LoVo (cell line): ENCODE measurements around the gene UNC80.

Experiments
- DNase-seq: peaks from one replicate; pipeline ENCODE4 v3.0.0-alpha.2; 2016; ENCODE audit warnings: low spot score

UNC80 gene

DNA sequence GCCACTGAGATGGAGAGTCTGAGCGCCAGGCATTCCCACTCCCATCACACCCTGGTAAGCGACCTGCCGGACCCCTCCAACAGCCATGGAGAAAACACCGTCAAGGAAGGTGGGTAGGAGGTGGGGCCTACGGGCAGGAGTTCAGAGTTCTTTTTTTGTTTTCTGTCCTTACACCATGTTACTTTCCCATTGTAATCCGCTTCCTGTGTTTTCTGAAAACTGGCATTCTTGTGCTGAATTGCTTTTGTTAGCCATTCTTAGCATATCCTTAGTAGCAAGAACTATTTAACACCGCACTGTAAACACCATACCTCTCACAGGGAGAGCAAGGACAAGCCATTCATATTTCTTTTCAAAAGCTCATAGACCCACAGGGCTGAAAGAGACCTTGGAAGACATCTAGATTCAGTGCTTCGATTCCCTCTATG lies 46.2 kb downstream of the UNC80 start:
- no peak for DNase-seq

DNA sequence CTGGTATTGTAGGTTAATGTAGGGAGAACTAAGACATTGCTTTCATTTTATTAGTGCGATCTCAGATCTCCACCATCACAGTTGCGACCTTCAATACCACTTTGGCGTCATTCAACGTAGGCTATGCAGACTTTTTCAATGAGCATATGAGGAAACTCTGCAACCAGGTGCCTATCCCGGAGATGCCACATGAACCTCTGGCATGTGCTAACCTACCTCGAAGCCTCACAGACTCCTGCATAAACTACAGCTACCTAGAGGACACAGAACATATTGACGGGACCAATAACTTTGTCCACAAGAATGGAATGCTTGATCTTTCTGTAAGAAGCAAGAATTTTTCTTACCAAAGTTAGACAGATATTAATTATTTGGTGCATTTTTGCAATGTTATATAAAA lies 47.3 kb downstream of the UNC80 start:
- DNase-seq: no peak

DNA sequence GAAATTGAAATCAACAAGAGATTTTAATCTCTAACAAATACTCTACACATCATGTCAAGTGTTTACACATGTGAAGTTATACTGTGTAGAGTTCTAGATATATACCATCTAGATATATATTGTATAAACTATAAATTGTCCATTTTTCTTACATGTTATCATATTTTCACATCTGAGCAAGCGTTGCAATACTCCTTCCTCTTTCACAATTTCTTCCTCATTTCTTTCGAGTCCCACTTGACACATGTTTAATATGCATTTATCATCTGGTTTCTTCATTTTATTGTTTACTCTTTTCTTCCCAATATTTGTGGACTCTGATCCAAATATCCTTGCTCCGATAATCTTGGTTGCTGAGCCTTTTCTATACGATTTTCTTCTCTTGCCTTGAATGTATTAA lies 50.2 kb downstream of the UNC80 start:
- DNase-seq: no peak

DNA sequence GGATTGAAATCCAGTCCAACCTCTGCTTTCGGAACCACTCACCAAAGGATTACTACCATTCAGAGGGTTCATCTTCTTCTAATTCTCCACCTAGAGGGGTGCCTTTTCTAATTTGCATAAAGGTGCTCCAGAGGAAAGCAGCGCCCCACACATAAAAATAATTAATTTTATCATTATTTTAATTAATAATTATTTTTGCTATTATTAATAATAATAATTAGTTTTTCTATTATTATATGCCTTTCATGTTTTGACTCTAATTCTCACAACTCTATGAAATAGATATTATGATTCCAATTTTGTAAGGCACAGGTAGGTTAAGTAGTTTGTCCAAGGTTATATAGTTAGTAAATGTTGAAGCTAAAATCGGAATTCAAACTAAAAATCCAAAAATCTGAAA lies 51.9 kb downstream of the UNC80 start:
- DNase-seq: no peak

DNA sequence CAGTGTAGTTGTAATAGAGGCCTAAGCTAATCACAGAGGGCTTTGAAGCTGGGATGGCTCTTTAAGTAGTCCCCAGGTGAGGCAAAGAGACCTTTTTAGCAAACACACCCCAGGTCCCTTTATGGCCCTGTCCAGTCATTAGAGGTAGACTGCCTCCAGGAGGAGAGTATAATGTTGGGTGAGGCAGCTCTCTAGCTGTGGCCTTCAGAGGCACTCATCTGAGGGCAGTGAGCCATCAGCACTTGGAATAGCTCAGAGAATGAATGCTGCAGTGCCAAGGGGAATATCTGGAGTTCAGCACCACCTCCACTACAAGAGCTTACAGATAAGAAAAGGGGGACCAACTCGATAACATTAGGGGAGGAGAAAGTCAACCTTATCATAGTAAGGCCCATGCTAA lies 52.8 kb downstream of the UNC80 start:
- no peak for DNase-seq

DNA sequence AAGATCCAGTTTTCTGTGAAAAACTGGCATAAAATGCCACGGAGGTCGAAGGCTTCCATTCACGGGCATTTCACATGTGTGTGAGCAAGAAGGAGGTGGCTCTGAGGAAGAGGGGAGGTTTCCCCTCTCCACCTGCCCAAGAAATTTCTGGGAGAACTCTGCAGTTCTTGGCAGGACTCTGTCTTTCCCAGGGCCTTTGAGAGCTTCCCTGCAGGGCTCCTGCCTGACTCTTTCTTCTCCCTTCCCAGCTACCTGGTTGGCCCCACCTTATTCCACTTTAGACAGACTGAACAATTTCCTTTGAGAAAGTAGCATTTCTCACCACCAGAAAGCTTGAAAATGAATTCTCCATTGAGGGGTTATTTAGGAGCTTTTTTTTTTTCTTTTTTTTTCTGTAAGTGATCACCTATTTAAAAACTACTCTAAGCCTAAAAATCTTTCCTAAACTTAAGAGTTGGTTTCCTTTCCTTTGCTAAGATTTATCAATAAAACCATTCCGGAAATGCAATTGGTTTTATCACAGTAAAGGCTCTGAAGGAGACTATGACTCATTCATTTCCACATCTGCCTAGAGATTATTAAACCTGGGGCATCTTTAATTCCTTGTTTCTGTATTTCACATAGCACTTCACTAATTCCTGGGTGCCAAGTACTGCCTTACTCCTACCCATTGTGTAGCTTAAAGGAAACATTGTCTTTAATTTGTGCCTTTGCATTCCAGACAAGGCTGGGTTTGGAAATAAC lies 59.3 kb downstream of the UNC80 start:
- DNase-seq: no peak

DNA sequence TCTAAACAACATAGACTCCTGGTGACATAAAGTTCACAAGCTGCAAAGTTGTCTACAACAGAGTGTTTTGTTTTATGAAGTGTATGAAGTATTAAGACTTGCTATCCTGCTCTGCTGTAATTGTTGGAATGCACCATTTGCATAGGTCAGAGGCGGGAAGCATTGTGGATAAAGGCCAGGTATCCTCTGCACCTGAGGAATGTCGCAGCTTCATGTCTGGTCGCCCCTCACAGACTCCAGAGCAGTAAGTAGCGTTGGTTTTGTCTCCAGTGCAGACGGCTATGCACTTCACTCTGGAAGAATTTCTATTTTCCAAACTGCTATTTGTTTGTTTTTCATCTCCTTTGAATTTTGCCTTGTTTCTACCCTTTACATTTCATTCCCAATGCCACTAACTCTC lies 63.1 kb downstream of the UNC80 start:
- no peak for DNase-seq

DNA sequence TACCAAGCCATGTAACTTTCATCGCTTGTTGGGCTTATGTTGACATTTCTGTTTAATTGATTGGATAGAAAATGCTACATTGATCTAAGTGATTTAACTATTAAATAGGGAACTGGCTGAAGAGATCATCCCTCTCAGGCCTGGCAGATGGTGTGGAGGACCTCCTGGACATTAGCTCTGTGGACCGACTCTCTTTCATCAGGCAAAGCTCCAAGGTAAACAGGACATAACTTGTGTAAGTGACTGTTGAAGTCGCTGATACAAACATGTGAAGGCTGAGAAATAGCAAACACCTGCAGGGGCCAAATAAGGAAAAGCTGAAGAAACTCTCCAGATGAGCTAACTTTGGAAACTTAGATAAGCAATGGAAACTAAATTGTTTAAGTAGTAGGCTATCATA lies 68.8 kb downstream of the UNC80 start:
- no peak for DNase-seq

DNA sequence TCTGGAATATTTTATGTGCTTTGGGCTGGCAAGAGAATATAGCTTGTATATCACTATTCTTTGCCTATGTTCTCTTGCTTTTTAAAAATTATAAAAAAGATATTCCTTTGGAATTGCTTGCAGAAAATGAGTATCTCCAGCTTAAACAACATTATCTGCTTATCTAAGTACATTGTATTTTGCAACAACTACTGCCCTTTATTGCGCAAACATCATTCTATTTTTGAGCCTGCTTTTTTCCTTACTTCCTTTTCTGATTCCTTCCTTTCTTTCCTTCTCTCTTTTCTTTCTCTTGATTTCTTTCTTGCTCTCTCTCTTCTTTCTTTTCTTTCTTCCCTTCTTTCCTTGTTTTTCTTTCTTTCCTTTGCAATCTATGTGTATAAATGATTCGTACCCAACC lies 74.0 kb downstream of the UNC80 start:
- no peak for DNase-seq

DNA sequence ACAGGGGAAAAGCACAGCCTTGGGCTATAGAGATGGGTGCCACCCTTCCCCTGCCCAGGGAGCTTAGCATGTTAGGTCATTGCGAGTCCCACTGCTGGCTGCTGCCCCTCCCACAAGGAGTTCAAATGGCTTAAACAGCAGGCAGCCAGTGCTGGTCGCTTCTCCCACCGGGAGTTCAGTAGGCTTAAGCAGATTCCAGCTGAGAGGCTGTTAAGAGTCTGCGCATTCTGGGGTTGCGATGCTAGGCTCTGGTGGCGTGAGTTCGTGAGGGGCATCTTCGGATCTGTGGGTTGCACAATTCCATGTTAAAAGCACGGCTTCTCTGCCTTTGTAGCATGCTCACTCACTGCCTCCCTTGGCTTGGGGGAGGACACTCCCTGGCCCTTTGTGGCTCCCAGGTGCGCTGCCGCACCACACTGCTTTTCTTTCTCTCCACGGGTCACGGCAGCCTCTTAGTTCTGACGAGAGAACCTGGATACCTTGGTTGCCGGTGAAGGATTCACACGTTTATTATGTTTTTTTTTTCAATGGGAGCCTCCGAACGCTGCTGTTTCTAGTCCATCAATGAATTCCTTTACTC lies 93.2 kb downstream of the UNC80 start:
- DNase-seq: no peak

DNA sequence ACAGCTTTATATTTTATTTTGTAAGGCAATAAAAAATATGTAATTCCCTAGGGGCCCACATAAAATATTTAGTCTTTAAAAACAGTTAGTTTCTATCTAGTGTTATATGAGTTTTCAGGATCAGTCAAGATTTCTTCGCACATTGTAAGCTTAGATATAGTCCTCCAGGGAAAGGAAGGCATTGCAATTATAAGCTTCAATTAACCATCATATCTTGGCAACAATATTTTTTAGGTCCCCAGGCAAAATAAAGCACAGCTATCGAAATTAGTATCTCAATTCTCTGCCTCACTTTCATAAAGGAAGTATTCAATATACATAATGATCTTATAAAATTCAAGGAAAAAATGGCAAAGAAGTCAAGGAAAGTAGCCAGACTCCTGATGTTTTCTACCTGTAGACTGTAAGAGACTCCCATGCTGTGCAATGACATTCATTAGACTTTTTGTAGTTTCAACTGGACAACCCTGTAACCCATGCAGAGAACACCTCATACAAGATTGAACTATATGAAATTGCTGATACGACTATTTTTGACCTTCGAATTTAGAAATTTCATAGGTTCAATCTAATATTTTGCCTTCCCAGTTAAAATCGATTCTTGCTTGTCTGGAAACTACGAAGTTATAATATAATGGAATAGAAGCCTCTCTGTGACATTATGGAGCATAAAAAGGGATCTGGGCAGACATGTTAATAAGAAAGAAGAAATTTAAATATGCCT lies 96.8 kb downstream of the UNC80 start:
- no peak for DNase-seq

DNA sequence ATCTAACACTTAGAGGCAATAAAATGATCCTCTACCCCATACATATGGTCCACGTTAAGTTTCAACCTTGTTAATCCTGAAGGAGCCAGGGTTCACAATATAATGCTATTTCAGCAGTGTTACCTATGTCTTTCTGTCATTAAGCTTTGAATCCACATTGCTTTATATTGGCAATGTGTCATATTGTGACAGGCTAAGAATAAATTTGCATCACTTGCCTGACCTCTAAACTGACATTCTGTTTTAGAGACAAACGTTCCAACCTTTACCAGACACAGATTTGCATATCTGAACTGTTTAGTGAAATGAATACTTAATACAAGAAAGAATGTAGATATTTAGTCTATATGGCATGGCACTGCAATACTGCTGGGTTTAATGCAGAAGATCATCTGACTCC lies 98.4 kb downstream of the UNC80 start:
- DNase-seq: no peak

DNA sequence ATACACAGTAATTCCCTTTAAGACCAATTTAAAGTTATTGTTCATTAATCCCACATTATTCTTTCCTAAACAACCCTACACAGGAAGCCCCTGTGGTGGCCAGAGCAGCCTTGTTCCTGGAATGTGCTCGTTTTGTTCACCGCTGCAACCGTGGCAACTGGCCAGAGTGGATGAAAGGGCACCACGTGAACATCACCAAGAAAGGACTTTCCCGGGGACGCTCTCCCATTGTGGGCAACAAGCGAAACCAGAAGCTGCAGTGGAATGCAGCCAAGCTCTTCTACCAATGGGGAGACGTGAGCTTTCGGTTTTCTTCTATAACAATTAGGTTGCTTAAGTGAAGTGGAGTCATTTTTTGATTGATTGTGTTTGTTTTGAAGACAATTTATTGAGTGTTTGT lies 101.0 kb downstream of the UNC80 start:
- peak; percentile 51 for DNase-seq

DNA sequence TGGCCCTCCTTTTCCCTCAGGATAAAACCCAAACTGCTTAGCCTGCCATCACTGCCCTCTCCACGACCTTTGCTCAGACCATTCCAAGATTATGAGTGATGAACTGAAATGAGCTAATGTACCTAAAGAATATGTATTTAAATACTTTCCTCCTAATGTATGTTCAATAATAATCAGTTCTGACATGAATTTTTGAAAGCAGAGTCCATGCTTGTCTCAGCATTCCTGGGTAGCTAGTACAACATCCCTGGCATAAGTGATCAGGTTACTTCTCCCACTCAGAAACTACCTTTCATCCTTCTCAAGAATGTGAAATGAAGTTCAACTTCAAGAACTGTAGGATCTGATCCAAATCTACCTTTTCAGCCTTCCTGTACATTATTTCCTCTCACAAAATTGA lies 103.6 kb downstream of the UNC80 start:
- no peak for DNase-seq

DNA sequence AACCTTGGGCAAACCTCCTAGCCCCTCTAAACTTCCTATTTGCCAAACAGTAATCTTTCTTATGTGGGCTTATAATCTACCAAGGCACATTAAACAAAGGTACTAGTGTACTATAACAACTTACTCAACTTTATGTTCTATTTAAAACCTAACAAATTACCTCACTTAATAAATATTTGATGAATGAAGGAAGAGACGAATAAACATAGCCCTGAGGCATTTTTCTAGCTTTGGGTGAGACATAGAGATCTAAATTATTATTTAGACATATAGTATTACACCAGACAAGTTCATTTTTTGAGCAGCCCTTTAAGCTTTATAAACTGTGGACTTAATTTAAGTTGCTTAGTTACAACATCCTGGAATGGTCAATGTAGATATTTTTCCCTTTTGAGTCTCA lies 104.6 kb downstream of the UNC80 start:
- no peak for DNase-seq

DNA sequence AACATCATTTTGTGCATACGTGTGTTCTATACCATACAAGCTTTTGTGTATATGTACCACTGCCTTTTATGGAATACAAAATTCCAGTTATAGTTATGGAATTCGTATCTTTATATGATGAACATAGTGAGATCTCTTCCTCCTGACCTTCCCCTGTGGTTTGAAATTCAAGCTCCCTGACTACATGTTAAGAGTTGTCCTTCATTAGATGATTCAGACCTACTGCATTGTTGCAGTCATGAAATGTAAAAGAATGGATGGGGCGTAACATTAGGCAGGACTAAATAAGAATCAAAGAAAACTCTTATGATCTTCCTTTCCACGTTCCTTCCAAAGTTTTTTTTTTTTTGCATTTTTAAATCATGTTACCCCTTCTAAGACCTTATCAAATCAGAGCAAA lies 107.1 kb downstream of the UNC80 start:
- DNase-seq: no peak

DNA sequence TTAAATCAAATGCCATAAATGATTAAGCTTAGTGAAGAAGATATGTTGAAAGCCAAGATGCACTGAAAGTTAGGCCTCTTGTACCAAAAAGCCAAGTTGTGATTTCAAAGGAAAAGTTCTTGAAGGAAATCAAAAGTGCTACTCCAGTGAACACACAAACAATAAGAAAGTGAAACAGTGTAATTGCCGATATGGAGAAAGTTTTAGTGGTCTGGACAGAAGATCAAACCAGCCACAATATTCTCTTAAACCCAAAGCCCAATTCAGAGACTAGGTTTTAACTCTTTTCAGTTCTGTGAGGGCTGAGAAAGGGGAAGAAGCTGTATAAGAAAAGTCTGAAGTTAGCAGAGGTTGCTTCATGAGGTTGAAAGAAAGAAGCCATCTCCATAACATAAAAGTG lies 129.0 kb downstream of the UNC80 start:
- DNase-seq: no peak

DNA sequence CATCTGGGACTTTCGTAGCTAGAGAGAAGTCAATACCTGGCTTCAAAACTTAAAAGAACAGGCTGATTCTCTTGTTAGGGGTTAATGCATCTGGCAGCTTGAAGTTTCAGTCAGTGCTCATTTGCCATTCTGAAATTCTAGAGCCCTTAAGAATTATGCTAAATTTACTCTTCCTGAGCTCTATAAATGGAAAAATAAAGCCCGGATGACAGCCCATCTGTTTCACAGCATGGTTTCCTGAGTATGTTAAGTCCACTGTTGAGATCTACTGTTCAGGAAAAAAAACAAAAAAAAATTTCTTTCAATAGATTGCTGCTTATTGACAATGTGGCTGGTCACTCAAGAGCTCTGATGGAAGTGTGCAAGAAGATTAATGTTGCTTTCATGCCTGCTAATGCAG lies 129.5 kb downstream of the UNC80 start:
- DNase-seq: no peak

DNA sequence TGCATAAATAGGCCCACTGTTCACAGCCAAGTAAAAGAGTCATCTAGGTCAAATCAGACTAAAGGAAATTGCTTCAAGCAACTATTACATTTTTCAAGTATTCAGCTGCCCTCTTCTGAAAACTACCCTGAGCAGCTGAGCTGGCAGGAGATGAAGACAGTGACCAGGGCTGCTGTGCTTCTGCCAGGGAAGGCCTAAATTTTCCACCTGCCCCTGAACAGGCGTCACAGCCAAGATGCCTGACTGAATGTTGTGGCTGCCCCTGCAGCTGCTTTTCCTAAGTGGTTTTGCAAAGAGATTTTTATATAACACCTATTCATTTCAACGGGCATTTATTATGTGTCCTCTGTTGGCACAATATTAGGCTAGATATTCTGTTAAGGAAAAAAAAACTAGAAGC lies 134.1 kb downstream of the UNC80 start:
- DNase-seq: no peak

DNA sequence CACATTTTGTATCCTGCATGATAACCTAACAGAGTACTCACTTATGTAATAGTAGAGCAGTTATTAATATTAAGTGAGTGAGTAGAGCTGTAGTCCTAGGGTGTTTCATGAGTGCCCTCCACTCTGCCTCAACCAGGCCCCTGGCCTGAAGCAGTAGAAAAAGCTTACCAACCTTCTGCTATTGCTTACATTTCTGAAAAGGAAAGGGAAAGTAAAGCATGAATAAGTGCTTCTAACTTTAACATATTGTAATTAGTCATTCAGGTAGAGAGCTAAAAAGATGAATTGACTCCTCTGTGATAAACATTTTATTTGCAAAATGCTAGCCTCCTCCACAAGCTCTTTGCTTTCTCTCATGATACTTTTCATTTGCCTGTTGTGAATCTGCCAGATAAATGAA lies 136.1 kb downstream of the UNC80 start:
- DNase-seq: no peak

DNA sequence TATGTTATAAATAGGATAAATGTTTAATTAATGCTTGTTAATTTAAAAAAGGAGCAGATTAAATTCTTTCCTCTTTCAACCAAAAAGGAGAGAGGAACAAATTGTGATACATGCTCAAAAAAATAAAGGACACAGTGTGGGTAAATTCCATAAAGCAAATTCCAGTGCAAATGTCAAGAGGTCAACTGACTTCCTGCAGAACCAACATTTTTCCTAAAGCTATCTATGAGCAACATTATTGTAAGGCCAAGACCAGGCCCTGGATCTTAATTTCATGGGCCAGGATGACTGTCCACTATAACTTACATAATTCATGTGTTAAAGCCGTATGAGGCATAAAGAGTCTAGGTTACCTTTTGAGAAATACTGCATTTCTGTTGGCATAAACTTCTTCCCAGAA lies 136.9 kb downstream of the UNC80 start:
- no peak for DNase-seq

DNA sequence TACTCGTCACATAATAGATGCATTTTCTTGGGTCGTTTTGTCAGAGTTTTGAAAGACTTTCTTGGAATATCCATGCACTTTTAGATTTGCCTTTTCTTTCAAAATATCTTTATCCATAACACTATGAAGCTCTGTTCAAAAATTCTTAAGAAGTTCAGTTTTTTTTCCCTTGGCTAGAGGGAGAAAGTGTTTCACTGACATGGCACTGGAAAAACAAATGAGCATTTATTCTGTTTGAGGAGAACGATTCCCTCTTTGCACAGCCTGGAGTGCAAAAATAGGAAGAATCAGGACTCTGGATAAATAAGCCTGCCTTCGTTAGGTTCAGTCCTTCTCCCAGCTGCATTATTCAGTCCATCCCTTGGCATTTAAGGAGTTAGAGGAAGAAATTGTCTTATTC lies 139.9 kb downstream of the UNC80 start:
- DNase-seq: no peak

DNA sequence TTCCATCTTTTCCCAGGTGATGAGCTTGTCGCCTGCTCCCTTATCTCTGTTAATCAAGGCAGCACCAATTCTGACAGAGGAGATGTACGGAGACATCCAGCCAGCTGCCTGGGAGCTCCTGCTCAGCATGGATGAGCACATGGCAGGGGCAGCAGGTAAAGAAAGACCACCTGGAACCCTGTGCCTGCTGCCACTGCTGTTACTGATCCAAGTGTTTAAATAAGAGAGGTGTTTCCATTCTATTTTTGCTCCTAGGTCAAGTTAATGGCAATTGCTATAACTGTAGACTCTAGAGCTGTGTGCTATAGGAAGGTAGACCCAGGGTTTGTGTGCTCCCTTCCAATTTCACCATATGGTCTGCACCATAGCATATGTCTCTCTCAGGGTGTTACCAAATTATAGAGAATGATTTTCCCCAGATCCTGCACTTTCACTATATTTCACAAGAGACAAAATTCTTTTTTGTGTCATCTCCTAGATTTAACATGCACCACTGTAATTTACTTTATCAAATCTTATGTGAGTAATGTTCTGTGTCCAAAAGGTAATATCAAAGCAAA lies 142.2 kb downstream of the UNC80 start:
- DNase-seq: no peak
